GM21447 (cell line): ENCODE results near the gene CEP250.
"Not testable (repeated sequence)": the region's sequence is repeated elsewhere in the genome, so short reads cannot be mapped to it uniquely, and the experiment has no call there.

Experiments used
- ATAC-seq: cut with Tn5 transposase; IDR thresholded peaks from one replicate; pipeline ENCODE4 v1.9.1; 2021; ENCODE audit not compliant: unreplicated experiment

CEP250 gene

GRCh38 chr20:35454881-35455609, at the start of gene CEP250:
CEP250 (plus strand) TSS chr20:35455598; CDS start chr20:35462368, 6,770 bp downstream.
- ATAC-seq: peak; percentile 81

GRCh38 chr20:35405775-35406174, 49.6 kb upstream of the CEP250 start:
- ATAC-seq: no peak

DNA sequence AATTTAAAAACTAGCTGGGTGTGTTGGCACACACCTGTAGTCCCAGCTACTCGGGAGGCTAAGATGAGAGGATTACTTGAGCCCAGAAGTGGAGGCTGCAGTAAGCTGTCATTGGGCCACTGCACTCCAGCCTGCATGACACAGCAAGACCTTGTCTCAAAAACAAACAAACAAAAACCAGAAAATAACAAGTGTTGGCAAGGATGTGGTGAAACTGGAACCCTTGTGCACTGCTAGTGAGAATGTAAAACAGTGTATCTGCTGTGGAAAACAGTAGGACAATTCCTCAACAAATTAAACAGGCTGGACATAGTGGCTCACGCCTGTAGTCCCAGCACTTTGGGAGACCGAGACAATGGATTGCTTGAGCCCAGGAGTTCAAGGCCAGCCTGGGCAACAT, 47.1 kb upstream of the CEP250 start:
- no peak for ATAC-seq

GRCh38 chr20:35409542-35409941, 45.9 kb upstream of the CEP250 start:
- ATAC-seq: no peak

DNA sequence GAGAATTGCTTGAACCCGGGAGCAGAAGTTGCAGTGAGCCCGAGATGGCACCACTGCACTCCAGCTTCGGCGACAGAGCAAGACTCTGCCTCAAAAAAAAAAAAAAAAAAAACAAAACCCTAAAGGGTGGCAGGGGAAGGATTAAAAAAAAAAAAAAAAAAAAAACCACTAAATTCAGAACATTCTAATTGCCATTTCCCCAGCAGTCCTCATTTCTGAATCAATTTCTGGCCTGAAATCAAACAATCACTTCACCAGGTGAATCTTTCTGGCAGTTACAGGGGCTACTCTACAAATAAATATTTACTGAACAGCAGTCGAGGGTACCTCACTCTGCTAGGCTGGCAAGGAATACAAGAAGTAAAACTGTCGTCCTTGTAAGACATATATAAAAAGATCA, 44.8 kb upstream of the CEP250 start:
- no peak for ATAC-seq

GRCh38 chr20:35421322-35421721, 34.1 kb upstream of the CEP250 start:
- ATAC-seq: no peak

GRCh38 chr20:35431621-35432429, 23.6 kb upstream of the CEP250 start:
- no peak for ATAC-seq

- no peak for ATAC-seq
These were observed 23.0 kb upstream of the CEP250 start for GRCh38 chr20:35432430-35432735.

DNA sequence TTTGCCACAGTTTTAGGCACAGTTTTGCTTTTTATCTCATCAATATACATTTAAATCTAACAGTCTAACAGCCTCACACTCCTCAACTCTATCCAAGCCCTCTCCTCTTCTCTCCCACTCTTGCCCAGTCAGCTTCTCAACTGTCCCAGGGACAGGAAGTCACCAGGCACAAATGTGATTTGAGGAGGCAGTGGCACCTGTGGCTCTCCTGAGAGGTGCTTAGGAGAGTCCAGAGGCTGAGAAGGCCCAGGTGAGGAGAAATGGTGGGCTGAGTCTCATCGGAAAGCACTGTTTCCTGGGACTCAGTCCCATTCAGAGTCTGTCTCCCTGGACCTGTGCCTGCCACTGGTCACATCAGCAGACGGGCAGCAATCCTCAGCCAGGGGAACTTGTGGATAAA, 22.1 kb upstream of the CEP250 start:
- ATAC-seq: no peak

- no peak for ATAC-seq
These were observed 21.1 kb upstream of the CEP250 start for GRCh38 chr20:35434085-35435005.

GRCh38 chr20:35436177-35436573, 19.2 kb upstream of the CEP250 start:
- ATAC-seq: no peak

- ATAC-seq: no peak
These were observed 17.8 kb upstream of the CEP250 start for GRCh38 chr20:35437599-35437998.

DNA sequence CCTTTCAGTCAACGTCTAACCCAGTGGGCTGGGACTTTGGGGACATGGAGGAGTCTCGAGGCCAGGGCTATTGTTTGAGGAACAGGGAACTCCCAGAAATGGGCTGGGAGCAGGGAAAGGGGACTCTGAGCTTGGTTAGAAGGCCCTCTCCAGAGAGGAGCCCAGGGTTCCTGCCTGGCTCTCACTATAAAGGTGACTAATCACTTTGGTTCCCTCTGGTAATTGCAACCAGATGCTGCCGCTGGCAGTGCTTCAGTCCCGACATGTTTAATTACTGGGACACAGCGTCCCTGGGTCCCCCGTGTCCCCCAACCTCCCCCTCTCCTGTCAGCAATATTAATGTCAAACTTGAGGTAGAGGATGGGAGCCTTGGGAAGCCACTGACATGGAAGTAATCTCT, 12.4 kb upstream of the CEP250 start:
- no peak for ATAC-seq

DNA sequence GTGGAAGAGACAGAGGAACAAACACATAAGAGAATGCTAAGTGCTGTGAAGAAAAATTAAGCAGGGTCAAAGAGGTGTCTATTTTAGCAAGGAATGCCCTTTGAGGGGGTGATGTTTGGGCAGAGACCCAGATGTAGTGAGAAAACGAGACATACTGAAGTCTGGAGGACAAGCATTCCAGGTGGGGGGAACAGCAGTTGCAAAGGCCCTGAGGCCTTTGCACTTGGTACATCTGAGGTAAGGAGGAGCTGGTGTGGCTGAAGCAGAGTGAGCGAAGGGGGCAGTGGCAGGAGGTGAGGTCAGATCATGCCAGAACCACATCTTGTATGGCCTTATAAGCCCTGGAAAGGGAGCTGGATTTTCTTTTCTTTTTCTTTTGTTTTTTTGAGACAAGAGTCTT, 11.2 kb upstream of the CEP250 start:
- ATAC-seq: no peak

DNA sequence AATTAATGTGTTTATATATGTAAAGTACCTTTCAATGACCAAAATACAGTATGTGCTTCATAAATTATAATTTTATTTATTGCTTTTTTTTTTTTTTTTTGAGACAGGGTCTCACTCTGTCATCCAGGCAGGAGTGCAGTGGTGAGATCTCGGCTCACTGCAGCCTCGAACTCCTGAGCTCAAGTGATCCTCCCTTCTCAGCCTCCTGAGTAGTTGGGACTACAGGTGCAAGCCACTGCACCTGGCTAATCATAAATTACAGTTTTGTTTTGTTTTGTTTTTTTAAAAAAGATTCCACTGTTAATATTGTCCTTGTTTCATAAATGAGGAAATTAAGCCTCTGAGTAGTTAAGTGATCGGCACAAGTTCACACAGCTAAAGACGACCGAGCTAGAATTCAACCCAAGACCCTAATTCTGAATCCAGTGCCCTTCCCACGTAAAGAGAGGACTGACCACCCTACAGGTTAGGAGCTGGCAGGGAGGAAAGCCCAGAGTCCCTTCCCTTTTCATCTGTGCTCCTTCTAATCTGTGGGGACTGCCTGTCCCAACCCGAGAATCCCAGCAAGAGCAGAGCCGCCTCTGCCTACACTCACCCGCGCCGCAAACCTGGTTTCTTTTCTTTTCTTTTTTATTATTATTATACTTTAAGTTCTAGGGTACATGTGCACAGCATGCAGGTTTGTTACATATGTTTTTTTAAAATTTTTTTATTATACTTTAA, 8.9 kb upstream of the CEP250 start:
- ATAC-seq: no peak

DNA sequence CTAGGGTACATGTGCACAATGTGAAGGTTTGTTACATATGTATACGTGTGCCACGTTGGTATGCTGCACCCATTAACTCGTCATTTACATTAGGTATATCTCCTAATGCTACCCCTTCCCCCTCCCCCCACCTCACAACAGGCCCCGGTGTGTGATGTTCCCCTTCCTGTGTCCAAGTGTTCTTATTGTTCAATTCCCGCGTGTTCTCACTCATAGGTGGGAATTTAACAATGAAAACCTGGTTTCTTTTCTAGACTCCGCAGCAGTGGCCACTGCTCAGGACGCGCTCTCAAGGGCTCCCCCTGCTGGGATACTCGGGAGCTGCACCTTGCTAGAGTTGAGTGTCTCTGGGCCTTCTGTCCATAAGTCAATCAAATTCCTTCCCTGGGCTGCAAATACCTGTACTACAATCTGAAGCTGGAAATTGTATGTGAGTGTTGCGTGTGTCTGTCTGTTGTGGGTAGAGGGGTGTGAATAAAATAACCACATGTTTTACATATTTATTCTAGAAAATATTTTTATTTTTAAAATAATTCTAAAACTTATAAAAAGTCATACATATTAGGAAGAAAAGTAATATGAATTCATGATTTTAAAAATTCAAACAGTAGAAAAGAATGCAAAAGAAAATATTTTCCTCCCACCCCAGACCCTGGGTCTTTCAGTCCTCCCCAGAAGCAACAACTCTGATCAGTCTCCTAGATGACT, 8.2 kb upstream of the CEP250 start:
- no peak for ATAC-seq

- ATAC-seq: no peak
These were observed 6.5 kb upstream of the CEP250 start for GRCh38 chr20:35448788-35449373.

DNA sequence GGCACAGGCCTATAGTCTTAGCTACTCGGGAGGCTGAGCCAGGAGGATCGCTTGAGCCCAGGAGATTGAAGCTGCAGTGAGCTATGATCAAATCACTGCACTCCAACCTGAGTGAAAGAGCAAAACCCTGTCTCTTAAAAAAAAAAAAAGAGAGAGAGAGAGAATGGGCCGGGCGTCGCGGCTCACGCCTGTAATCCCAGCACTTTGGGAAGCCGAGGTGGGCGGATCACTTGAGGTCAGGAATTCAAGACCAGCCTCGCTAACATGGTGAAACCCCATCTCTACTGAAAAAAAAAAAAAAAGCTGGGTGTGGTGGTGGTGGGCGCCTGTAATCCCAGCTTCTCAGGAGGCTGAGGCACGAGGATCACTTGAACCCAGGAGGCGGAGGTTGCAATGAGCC, 5.5 kb upstream of the CEP250 start:
- not testable (repeated sequence) for ATAC-seq

DNA sequence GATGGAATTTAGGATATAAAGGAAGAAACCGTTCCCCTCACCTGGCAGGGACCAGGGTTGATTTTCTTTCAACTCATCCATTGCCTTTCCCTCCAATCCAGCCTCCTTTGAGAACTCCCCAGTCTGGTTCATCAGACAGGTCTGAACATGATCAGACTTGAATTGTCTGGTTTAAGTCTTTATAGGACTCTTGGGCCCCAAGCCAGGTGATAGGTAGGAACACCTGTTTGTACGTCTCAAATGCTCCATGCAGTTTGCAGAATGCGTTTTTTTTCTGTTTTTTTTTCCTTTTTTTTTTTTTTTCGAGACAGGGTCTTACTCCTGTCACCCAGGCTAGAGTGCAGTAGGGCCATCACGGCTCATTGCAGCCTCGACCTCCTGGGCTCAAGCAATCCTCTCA, 4.1 kb upstream of the CEP250 start:
- ATAC-seq: no peak

- ATAC-seq: no peak
These were observed 1.8 kb upstream of the CEP250 start for GRCh38 chr20:35453647-35454046.
